HG02970 (cell line): Measurements from ENCODE around the gene LOXL1.
"Not testable (repeated sequence)": the region's sequence is repeated elsewhere in the genome, so short reads cannot be mapped to it uniquely, and the experiment has no call there.

ENCODE experiments used
- ATAC-seq: cut with Tn5 transposase; IDR thresholded peaks from one replicate; pipeline ENCODE4 v1.9.1; 2021; ENCODE audit warnings: mild to moderate bottlenecking, moderate library complexity, moderate number of reproducible peaks; ENCODE audit not compliant: unreplicated experiment, low FRiP score

Gene LOXL1

DNA sequence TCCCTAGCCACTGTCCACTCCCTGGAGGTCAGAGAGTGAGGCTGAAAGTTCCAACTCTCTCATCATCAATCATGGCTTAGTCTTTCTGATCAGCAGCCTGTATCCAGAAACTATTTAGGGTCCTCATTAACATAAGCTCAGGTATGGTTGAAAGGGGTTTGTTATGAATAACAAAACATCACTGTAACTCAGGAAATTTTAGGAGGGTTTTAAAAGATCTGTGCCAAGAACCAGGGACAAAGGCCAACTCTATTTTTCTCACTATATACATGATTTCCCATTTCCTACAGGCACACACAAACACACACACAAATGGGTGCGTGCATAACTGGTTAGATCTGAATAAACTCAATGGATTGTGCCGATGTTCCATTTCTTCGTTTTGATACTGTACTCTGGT is 42.2 kb downstream of the LOXL1 start:
- no peak for ATAC-seq

DNA sequence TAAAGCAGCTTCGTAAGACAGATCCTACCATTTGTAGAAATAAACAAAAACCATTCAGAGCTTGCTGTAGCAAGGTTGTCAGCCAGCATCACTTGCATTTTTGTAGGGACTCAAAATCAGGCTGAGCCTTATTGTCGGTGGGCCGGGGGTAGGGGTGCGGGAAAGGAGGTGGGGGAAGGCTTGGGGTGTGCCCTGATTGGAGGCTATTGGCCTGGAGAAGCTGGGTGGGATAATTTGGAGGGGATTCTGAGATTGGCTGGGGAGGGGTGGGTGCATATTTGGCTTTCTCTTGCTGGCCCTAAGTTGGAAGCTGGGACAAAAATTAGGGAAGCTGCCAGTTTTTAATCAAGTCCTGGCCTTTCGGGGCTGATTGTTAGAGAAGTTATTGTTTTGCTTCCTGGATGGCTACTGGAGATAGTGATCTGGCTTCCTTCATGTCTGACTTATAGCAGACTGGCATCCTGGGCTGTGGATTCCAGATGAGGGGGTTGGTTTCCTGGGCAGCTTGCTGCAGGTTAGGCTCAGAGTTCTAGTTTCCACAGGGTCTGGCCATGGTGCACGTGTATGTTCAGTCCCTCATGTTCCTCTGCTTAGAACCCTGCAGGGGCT is 43.0 kb downstream of the LOXL1 start:
- ATAC-seq: no peak

DNA sequence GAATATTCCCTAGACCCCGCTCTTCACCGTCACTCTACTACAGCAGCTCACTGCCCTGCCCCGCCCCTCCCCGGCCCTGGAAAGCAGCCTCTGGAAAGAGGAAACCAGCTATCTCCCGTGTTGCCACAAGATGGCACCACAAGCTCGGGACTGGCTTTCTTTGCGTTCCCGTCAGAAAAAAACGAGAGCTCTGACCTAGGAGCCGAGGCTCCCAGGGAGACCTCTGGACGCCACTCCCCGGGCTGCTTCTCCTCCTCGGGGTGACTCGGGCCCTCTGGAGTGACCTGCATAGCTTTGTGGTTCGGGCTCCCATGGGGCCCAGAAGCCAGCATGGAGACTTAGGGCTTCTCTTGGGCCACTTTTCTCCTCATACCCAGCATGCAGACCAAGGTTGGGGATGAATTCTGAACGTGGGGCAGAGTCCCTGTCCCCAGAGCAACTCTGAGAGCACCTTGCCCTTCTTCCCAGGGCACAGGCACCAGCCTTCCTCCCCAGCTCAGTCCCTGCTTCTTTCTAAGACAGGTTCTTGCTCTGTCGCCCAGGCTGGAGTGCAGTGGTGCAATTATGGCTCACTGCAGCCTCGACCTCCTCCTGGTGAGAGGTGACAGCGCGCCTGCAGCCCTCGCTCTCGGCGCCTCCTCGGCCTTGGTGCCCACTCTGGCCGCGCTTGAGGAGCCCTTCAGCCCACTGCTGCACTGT is 46.9 kb downstream of the LOXL1 start:
- no peak for ATAC-seq

DNA sequence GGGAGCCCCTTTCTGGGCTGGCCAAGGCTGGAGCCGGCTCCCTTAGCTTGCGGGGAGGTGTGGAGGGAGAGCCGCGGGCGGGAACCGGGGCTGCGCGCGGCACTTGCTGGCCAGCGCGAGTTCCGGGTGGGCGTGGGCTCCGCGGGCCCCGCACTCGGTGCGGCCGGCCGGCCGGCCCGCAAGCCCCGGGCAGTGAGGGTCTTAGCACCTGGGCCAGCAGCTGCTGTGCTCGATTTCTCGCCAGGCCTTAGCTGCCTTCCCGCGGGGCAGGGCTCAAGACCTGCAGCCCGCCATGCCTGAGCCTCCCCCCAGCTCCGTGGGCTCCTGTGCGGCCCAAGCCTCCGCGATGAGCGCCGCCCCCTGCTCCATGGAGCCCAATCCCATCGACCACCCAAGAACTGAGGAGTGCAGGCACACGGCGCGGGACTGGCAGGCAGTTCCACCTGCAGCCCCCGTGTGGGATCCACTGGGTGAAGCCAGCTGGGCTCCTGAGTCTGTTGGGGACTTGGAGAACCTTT is 47.5 kb downstream of the LOXL1 start:
- ATAC-seq: not testable (repeated sequence)

DNA sequence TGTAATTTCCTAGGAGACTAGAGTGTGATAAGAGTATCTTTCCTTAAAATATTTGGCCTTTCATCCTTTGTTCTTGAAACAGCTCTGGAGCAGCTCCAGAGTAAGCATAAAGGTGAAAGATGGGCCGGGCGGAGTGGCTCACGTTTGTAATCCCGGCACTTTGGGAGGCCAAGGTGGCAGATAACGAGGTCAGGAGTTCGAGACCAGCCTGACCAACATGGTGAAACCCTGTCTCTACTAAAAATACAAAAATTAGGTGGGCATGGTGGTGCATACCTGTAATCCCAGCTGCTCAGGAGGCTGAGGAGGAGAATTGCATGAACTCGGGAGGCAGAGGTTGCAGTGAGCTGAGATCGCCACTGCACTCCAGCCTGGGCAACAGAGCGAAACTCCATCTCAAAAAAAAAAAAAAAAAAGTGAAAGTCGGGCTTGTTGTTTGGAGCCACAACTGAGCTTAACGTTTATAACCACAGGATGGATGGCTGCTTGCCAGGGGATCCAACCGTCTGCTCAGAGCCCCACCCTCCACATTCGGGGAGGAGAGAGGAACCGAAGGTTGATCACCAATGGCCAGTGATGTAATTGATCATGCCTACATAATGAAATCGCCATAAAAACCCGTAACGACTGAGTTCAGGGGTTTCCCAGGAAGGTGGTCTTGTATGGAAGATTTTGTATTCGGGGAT is 49.3 kb downstream of the LOXL1 start:
- not testable (repeated sequence) for ATAC-seq

DNA sequence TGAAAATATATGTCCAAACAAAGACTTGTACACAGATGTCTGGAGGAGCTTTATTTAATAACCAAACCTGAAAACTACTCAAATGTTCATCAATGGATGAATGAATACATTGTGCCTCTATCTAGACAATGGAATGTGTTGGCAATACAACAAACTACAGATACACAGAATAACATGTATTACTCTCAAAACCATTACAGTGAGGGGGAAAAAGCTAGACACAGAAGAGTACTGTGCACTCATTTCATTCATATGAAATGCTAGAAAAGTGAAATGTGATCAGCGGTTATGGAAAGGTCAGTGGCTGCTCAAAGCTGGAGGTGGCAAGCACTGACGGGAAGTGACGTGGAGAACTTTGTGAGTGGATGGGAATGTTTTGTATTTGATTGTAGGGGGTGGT is 52.6 kb downstream of the LOXL1 start:
- no peak for ATAC-seq

DNA sequence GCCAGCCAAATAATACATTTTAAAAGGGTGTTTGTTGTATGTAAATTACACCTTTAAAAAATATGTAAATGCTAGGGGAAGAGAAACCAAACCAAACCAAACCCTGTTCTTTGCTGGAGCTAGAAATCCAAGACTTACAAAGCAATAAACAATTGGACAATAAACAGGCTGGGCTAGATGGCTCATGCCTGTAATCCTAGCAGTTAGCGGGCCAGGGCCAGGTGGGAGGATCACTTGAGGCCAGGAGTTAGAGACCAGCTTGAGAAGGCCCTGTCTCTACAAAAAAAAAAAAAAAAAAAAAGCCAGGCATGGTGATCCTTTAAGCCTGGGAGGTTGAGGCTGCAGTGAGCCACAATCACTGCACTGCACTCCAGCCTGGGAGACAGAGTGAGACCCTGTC is 53.4 kb downstream of the LOXL1 start:
- ATAC-seq: no peak

DNA sequence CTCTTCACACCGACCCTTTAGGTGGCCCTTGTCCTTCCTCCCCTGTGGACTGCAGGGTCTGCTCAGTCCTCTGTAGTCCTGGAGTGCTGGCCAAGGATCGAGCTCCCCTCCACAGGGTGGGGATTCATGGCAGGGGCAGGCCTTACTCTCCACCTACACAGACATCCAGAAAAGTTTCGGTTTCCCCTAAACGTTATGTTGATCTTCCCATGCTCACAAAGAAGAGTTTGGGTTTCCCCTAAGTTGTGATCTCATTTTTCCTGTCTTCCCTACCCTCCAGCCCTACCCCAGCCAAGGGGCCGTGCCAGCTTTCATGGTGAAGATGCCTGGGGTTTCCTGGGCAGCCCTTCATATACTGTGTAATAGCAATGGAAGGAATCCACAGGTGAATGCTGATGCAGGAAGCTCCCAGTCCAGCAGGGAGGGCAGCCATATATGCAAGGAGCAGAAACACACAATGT is 55.5 kb downstream of the LOXL1 start:
- ATAC-seq: no peak

DNA sequence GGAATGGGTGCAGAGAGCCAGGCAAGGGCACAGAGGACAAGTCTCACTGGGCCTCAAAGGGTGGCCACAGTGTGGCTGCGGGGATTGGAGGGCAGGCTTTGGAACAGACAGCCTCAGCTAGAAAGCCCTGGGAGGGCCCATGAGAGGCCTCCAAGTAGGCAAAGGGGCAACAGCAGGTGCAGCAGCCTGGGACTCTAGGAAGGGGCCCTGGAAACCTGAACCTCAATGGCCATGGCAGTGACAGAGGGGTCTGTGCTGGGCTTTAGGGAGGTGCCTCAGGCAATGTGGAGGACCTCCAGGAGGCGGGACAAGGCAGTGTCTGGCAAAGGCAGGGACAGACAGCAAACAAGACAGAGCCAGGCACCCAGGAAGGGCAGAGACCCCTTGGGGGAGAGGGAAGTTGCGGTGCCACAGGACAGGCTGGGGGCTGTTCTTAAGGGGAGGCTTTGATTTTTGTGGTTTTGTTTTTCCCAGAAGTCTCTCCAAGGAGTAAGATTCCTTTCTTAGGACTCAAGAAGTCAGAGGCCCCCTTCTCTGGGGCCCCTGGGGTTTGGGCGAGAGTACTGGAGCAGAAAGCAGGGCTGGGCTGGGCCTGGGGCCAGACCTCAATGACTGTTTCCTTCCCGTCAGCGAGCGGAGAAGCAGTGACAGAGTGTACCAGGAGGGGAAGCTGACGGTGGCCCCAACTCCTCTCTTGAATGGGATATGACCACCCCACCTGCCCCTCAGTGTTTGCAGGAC is 56.1 kb downstream of the LOXL1 start:
- ATAC-seq: no peak

DNA sequence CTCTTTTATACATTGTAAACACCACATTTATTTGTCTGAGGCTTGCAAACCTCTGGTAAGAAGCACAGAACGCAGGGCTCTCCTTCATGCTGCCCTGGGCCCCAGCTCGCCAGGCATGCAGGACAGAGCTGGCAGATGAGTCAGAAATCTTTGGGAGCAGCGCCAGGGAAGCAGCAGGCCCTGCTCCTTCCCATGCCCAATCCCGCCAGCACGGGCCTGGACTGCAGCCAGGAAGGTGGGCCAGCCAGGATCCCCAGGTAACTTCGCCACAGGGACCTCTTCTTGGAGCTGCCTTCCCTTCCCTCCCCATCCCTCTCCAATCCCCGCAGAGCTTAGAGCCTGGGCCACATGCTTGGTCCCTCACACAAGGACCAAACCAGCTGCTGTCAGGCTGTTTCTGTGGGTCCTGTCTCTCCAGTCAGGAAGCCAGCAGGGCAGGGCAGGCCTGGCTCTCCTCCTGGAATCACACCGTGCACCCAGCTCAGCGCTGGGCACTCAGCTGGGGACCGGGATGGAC is 57.0 kb downstream of the LOXL1 start:
- ATAC-seq: no peak

DNA sequence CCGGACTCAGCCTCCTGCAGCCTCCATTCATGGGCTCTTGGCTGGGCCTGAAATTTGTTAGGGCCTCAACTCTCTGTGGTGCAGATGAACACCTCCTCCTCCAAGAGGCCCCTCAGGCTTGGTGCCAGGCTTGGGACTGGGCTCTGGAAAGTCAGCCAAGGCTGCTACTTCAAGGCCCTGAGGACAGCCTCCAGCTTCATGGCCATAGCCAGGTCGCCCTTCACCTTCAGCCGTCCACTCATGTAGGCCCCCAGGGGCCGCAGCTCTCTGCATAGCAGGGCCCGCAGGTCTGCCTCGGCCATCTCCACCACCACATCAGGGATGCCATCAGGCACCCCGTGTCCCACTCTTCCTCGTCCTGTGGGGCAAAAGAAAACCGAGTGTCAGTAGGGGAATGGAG is 57.5 kb downstream of the LOXL1 start:
- no peak for ATAC-seq

DNA sequence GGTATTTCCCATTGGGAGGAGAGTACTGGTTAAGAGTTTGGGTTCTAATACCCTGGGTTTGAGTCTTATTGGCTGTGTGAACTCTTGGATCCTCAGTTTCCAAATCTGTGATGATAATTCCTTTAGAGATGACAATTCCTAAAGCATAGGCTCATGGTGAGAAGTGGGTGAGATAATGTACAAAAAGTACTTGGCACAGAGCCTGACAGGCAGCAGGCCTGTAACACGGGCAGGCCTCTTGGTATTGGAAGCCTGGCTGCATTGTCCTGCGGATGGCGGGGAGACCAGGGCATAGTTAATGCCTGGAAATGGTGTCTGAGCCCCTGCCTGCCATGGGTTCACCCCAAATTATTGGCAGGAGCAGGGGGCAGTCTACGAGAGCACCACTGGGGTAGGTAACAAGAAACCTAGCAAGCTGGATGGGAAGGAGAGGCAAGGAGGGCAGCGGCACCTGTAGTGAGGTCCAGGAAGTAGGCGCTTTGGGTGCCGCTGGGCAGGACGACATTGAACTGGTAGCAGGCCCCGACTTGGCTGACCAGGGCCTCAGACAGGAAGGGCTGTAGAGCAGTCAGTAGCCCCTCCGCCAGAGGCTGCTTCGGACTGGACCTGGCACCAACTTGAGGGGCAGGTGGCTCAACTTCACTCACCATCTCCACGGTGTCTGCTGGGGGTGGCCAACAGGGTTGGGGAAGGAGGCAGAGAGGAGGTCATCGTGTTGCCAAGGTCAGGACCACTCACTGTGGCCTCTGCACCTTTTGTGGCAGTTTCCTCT is 58.1 kb downstream of the LOXL1 start:
- ATAC-seq: no peak

DNA sequence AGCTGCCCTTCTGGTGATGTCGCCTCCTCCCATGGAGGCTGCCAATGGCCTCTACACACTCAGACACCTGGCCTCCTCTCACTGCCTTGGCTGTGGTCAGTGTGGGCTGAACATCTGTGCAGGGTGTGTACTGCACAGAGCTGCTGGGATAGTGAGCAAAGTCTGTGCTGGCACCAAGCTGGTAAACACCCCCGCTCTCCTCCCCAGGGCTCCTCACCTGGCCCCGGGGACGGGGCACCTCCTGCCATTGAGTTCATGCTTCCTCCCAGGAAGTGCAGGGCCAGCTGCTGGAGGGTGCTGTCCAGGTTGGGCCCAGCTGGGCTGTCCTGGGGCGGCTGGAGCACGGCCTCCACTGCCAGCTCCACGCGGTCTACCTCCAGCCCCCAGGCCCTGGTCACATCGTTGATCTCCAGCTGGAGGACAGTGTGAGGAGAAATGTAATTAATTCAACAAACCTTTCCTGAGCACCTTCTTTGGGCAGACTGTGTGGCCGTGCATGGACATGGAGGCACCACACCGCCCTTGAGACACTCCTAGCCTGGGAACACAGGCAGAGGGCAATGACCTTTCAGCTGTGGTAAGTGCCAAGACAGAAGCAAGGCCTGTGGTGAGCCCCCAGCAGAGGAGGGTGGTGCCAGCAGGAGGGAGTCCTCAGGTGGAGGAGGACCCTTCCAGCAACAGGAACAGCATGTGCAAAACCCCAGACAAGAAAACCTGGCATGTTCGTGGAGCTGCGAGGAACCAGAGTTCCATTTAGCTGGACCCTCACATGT is 59.0 kb downstream of the LOXL1 start:
- ATAC-seq: no peak

DNA sequence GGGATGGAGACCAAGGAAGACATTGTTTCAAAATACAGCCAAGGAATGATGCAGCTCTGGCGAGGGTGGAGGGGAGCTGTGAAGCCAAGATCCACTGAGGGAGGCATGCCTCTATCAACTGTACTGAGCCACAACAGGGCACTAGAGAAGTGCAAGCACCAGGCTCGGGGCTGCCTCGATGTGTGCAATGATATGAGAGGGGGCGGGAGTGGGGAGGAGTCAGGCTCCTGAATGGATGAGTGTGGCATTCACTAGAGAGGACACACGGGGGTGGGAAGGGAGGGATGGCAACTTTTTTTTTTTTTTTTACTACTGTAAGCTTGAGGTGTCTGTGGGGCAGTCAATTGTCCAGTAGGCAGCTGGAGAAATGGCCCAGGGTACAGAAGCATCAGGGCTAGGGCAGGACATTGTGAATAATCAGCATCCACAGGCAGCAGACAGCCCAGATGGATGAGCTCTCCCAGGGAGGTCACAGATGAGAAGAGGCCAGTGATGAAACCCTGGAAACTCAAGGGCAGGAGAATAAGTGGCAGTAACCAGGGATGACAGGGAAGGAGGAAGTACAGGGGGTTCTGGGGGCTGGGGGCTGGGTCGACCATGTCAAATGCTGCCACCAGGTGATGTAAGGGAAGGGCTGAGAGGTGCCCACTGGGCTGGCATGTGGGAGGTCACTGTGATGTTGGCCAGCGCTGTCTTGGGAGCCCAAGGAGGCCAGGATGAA is 60.0 kb downstream of the LOXL1 start:
- no peak for ATAC-seq

DNA sequence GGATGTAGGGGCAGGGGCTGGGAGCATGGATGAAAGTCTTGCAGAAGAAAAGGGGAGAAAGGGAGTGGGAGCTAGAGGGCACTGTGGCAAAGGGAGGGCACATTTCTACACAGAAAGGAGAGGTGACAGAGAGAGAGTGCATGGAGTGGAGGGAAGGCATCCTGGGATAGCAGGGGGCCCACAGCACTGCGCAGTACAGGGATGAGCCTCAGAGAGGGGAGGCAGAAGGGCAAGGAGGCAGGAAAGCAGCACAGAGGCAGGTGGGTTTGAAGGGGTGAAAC is 60.5 kb downstream of the LOXL1 start:
- ATAC-seq: no peak

DNA sequence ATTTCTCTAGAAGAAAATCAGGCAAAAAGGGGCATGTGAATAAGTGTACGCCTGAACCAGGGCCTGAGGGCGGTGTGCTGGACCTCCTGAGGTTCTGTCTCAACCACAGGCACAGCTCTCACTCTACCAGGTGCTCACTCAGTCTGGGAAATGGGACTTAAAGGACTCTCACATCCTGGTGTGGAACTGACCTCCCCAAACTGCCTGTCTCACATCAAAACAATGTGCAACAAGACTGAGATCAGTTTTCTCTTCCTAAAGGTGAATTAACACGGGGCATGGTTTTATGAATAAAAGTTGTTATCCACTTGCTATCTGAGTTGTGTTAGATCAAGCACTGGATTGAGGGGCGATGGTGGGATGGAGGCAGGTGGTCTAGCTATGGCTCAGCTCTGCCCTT is 61.0 kb downstream of the LOXL1 start:
- no peak for ATAC-seq

DNA sequence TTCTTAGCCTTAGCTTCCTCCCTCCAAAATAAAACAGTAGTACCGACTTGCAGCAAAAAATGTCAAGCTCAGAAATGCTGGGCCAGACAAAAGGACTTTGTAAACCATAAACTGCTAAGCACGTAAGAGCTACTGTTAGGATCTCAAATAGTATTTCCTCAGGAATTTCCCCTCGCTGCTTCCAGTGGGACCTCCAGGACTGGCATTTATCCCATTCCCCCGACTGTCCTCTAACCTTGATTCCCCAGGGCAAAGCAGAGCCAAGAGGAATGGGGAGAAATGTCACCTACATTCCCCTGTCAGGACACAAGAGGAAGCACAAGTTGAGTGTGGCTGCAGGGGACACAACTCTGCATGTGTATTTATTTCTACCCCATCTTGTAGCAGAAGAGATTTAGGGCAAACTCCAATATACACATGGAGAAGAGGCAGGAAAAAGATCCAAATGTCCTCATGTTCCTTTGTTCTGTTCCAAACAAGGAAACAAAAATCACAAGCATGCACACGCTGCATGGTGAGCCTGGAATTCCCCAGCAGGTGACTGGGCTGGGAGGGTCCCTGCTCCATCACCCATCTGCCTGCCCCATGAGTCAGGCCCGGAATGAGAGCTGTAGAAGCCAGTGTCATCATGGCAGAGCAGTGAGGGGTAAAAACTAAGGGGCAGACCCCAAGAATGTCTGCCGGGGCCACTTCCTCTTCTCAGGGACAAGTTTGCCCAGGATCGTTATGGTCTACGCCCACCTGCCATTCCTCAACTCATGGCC is 61.6 kb downstream of the LOXL1 start:
- ATAC-seq: no peak

DNA sequence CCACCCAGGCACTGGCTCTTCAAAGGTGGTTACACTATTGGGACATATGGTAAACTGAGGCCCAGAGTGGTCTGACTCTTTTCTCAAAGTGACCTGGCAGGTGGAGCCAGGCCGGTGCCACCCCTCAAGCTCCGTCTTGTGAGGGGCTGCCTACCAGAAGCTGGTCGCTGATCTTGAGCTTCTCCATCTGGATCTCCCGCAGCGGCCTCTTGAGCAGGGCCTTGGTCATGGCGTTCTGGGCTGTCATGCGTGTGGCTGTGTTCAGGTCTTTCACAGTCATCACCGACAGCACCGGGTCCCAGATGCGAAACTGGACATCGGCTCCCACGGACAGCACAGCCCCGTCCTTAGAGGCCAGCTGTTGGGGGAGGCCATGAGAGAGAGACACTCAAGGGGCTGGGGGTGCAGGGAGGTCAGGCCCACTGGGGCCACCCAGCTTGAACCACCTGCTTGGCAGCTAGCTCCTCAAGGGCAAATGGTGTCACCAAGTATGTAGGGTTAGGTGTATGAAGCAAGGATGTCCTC is 62.2 kb downstream of the LOXL1 start:
- no peak for ATAC-seq
